ENCODE measurements around the gene HSPBP1. TPM values are rescaled to one million over a fixed set of nuclear protein-coding genes. Genes with fewer than 3 reads are reported as not detected.

HSPBP1 gene
- polyA plus RNA-seq, 3 donors, result 12.3 to 17.0 (median 15.3) TPM

DNA sequence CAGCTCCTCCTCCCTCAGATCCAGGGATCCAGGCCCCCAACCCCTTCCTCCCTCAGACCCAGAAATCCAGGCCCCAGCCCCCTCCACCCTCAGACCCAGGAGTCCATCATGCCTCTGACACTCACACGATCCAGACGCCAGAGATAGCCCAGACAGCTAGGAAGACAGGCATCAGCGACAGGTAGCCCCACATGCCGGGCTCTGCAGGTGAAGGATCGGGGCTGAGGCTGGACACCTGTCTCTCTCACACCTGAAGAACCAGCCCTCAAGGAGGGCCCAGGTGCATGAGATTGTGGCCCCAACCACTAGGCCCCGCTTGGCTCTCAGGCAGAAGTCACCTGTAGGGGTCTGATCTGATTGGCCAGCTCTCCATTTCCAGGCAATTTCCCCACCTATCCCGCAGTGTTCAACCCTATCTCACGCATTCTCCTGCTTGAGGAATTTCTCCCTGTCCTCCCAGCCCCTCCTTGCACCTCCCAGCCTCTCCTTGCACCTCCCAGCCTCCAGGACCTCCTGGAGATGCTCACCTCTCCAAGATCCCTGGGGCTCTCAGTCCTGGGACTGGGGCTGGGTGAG lies 41.0 kb upstream of the HSPBP1 start:
- H3K36me3 ChIP-seq (replicated peaks in 1 of 2; ENCODE audit: control insufficient read depth in 1 of 2, insufficient read depth in 2 of 2, low read length in 2 of 2), result peaks cover 31 to 46% of the 10 kb centered on the region in 2 donors
- peaks cover 42 to 68% of the 10 kb centered on the region in 2 donors for H3K36me3 Mint-ChIP-seq

DNA sequence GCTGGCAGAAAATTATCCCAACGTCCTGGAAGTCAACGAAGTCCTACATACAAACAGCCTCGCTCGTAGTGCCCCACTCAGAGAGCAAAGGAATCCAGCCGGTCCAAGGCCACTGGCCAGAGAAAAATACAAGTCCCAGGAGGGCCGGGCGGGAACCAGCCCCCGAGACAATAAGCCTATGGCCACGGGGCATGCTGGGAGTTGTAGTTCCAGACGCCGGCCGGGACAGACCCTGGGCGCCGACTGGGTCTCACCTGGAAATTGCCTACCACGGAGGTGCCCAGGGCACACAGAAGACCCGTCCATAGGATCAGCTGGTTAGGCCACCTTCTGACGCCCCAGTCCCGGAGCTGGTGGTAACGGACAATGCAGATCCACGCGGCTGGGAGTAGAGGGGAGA lies 39.9 kb upstream of the HSPBP1 start:
- DNase-seq, result no peak
- no peak overlapping the region for H3K4me3 ChIP-seq (replicated peaks in 1 of 3; ENCODE audit: low read depth in 2 of 3, low read length in 3 of 3)
- no peaks in the 10 kb centered on the region for H3K9me3 ChIP-seq (replicated peaks in 1 of 2; ENCODE audit: control insufficient read depth in 1 of 2, insufficient read depth in 1 of 2, low read length in 2 of 2)
- peaks cover 47 to 79% of the 10 kb centered on the region in 2 donors for H3K36me3 Mint-ChIP-seq
- peak overlapping the region in 1 of 7 donors; percentile 66 for H3K27ac Mint-ChIP-seq
- H3K9ac ChIP-seq (ENCODE audit: insufficient read depth, low read length, poor library complexity, severe bottlenecking), result no peak overlapping the region
- peaks cover 0 to 2% (median 0%) of the 10 kb centered on the region in 7 donors for H3K9me3 Mint-ChIP-seq
- peaks cover 36 to 53% of the 10 kb centered on the region in 2 donors for H3K36me3 ChIP-seq (replicated peaks in 1 of 2; ENCODE audit: control insufficient read depth in 1 of 2, insufficient read depth in 2 of 2, low read length in 2 of 2)
- no peak overlapping the region for H3K27ac ChIP-seq (ENCODE audit: low read depth in 1 of 2, low read length in 2 of 2)
- TF ChIP-seq, protein P1, sequence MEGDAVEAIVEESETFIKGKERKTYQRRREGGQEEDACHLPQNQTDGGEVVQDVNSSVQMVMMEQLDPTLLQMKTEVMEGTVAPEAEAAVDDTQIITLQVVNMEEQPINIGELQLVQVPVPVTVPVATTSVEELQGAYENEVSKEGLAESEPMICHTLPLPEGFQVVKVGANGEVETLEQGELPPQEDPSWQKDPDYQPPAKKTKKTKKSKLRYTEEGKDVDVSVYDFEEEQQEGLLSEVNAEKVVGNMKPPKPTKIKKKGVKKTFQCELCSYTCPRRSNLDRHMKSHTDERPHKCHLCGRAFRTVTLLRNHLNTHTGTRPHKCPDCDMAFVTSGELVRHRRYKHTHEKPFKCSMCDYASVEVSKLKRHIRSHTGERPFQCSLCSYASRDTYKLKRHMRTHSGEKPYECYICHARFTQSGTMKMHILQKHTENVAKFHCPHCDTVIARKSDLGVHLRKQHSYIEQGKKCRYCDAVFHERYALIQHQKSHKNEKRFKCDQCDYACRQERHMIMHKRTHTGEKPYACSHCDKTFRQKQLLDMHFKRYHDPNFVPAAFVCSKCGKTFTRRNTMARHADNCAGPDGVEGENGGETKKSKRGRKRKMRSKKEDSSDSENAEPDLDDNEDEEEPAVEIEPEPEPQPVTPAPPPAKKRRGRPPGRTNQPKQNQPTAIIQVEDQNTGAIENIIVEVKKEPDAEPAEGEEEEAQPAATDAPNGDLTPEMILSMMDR (IDR thresholded peaks at IDR 0.05), result no peak
- no peak overlapping the region for H3K4me3 Mint-ChIP-seq
- no peak overlapping the region for H3K4me2 ChIP-seq (replicated peaks; ENCODE audit: extremely low read depth, low read length, poor library complexity, severe bottlenecking)
- no peaks in the 10 kb centered on the region for H3K27me3 ChIP-seq (ENCODE audit: control insufficient read depth in 2 of 2, insufficient read depth in 2 of 2, low read length in 2 of 2)
- peaks cover 35 to 42% of the 10 kb centered on the region in 2 donors for H3K4me1 ChIP-seq (ENCODE audit: control insufficient read depth in 1 of 2, insufficient read depth in 2 of 2, low read length in 2 of 2)
- peaks cover 0 to 1% (median 0%) of the 10 kb centered on the region in 3 donors for H3K27me3 Mint-ChIP-seq (ENCODE audit: low read depth in 3 of 3)
- H4K20me1 ChIP-seq (ENCODE audit: insufficient read depth, low read length), result peaks cover 53% of the 10 kb centered on the region
- peaks cover 37% of the 10 kb centered on the region for H3K79me2 ChIP-seq (ENCODE audit: insufficient read depth, low read length)
- 92% methylated on average over 19 of the region's 21 CpGs for WGBS (ENCODE audit: insufficient coverage)
- no peak overlapping the region for H2AFZ ChIP-seq (ENCODE audit: insufficient read depth, low read depth, low read length, poor library complexity, severe bottlenecking)
- H3K4me1 Mint-ChIP-seq, result peaks cover 36% of the 10 kb centered on the region
- intact Hi-C loops (cut with micrococcal nuclease), result loop anchor here in 1 of 2 donors (5.0 kb wide), 1 partner anchor 63 kb away; the partner anchor contains the start of gene TMEM238

More for the DNA sequence above, 41.0 kb upstream of the HSPBP1 start:
- Histone ChIP-seq H3K79me2 (ENCODE audit: insufficient read depth, low read length) (peaks cover 41% of the 10 kb centered on the region), H3K4me1 (ENCODE audit: control insufficient read depth in 1 of 2, insufficient read depth in 2 of 2, low read length in 2 of 2) (peaks cover 42 to 52% of the 10 kb centered on the region in 2 donors), H4K20me1 (ENCODE audit: insufficient read depth, low read length) (peaks cover 47% of the 10 kb centered on the region), H3K27ac (ENCODE audit: low read depth in 1 of 2, low read length in 2 of 2) (peak overlapping the region in 1 of 2 donors; percentile 73), H3K9me3 (replicated peaks in 1 of 2; ENCODE audit: control insufficient read depth in 1 of 2, insufficient read depth in 1 of 2, low read length in 2 of 2) (no peaks in the 10 kb centered on the region), H3K4me3 (replicated peaks in 1 of 3; ENCODE audit: low read depth in 2 of 3, low read length in 3 of 3) (peak overlapping the region in 1 of 3 experiments; percentile 77), H3K9ac (ENCODE audit: insufficient read depth, low read length, poor library complexity, severe bottlenecking) (peak overlapping the region; percentile 53), H2AFZ (ENCODE audit: insufficient read depth, low read depth, low read length, poor library complexity, severe bottlenecking) (no peak overlapping the region), H3K27me3 (ENCODE audit: control insufficient read depth in 2 of 2, insufficient read depth in 2 of 2, low read length in 2 of 2) (no peaks in the 10 kb centered on the region), H3K4me2 (replicated peaks; ENCODE audit: extremely low read depth, low read length, poor library complexity, severe bottlenecking) (peak overlapping the region; percentile 77)
- intact Hi-C loops (cut with micrococcal nuclease), result loop anchor here in 1 of 2 donors (5.0 kb wide), 1 partner anchor 61 kb away; the partner anchor contains the start of gene TMEM238
- 91% methylated on average over 6 of the region's 8 CpGs for WGBS (ENCODE audit: insufficient coverage)
- peak overlapping the region in 1 of 2 donors; percentile 95 for H3K4me3 Mint-ChIP-seq
- H3K9me3 Mint-ChIP-seq, result peaks cover 0 to 2% (median 0%) of the 10 kb centered on the region in 7 donors
- no peak for DNase-seq
- H3K27me3 Mint-ChIP-seq (ENCODE audit: low read depth in 3 of 3), result peaks cover 0 to 1% (median 0%) of the 10 kb centered on the region in 3 donors
- TF ChIP-seq, protein P1 (IDR thresholded peaks at IDR 0.05), result no peak
- H3K27ac Mint-ChIP-seq, result peak overlapping the region in 4 of 7 donors; percentile 10 to 96 (median 65)
- peaks cover 45% of the 10 kb centered on the region for H3K4me1 Mint-ChIP-seq
